WERI-Rb-1 (cell line): ENCODE data around the gene TEX22.

Experiments
- DNase-seq: peaks from one replicate; pipeline ENCODE4 v3.0.0-alpha.2; 2020
- H3K27ac ChIP-seq: fragments of 250-450 bp; sonication (Bioruptor Pico); 2 replicates; pipeline ENCODE4 v1.5.1; 2020; ENCODE audit warnings: mild to moderate bottlenecking, moderate library complexity
- H3K27me3 ChIP-seq: fragments of 250-450 bp; sonication (Bioruptor Pico); 2 replicates; pipeline ENCODE4 v1.5.1; 2021; ENCODE audit warnings: mild to moderate bottlenecking, low read depth, moderate library complexity; ENCODE audit not compliant: insufficient read depth, severe bottlenecking
- H3K36me3 ChIP-seq: fragments of 250-450 bp; sonication (Bioruptor Pico); 2 replicates; pipeline ENCODE4 v1.5.1; 2020; ENCODE audit warnings: mild to moderate bottlenecking, moderate library complexity
- H3K4me3 ChIP-seq: 2 replicates; pipeline ENCODE4 v1.5.1; 2011; ENCODE audit warnings: low read depth, mild to moderate bottlenecking, control low read depth, low read length
- H3K9me3 ChIP-seq: fragments of 250-450 bp; sonication (Bioruptor Pico); 2 replicates; pipeline ENCODE4 v1.5.1; 2021; ENCODE audit warnings: mild to moderate bottlenecking, moderate library complexity; ENCODE audit not compliant: severe bottlenecking
- CTCF ChIP-seq: IDR thresholded peaks from 2 replicates; pipeline ENCODE4 v1.5.1; 2011; ENCODE audit warnings: low read depth, mild to moderate bottlenecking, control low read depth, inconsistent platforms, low read length

TEX22 gene

DNA sequence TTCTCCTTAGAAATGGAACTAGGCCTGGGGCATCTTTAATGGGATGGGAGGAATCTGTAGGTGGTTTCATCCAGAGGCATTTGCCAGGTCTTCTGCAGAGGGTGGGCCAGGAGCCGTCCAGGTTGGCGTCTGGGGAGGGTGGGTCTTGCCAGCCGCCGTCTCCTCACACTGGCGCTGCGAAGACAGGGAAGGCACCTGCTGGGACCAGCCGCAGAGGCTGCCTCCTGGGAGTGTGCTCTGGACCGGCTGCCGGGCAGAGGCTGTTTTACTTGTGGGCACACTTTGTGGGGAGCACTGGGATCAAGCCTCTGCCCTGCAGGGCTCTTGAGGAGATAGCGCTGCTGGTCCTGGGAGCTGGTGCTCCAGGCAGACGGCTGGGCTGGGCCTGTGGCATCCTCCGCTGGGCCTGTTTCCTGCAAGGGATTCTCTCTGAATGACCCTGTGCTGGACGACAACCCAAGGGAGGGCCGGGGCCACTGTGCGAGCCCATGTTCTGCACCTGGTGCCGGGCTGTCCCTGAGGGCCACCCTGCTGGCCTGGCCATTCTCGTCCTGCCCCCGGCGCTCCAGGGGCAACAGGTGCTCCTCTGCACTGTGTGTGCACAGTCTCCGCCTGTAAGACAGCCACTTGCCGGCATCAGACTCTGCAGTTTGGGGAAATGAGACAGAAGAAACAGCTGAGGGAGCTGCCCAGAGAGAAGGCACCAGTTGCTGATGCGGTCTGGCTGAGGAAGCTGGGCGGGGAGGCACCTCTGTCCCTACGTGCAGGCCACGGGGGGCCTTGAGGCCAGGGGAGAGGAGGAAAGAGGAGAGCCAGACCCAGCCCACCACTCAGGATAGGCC, 10.0 kb upstream of the TEX22 start:
- H3K27ac ChIP-seq, result peak overlapping the region; percentile 85; the same call in 1 of the 2 replicates
- no peaks in the 10 kb centered on the region for H3K9me3 ChIP-seq
- no peaks in the 10 kb centered on the region for H3K27me3 ChIP-seq
- DNase-seq, result no peak
- no peak overlapping the region for H3K4me3 ChIP-seq
- TF ChIP-seq CTCF, result no peak
- peaks cover 6% of the 10 kb centered on the region for H3K36me3 ChIP-seq

- H3K27ac ChIP-seq, result peak overlapping the region; percentile 85; the same call in 1 of the 2 replicates
- DNase-seq, result no peak
- no peaks in the 10 kb centered on the region for H3K9me3 ChIP-seq
- no peaks in the 10 kb centered on the region for H3K27me3 ChIP-seq
- no peaks in the 10 kb centered on the region; the same call in 1 of the 2 replicates for H3K36me3 ChIP-seq
- H3K4me3 ChIP-seq, result no peak overlapping the region
- TF ChIP-seq CTCF, result no peak
Observed at GRCh38 chr14:105388976-105389375, 9.4 kb upstream of the TEX22 start.

- DNase-seq, result no peak
- no peak overlapping the region for H3K4me3 ChIP-seq
- TF ChIP-seq CTCF, result no peak
- H3K27me3 ChIP-seq, result no peaks in the 10 kb centered on the region
- H3K27ac ChIP-seq, result peak overlapping the region; percentile 85
- H3K9me3 ChIP-seq, result no peaks in the 10 kb centered on the region
- peaks cover under 1% of the 10 kb centered on the region; the same call in 1 of the 2 replicates for H3K36me3 ChIP-seq
Observed at GRCh38 chr14:105389534-105389933, 8.8 kb upstream of the TEX22 start.

GRCh38 chr14:105389976-105390848, 8.1 kb upstream of the TEX22 start:
- DNase-seq, result no peak
- no peaks in the 10 kb centered on the region for H3K27me3 ChIP-seq
- H3K27ac ChIP-seq, result peak overlapping the region; percentile 85
- H3K4me3 ChIP-seq, result no peak overlapping the region
- H3K36me3 ChIP-seq, result peaks cover 5% of the 10 kb centered on the region; the same call in 1 of the 2 replicates
- H3K9me3 ChIP-seq, result no peaks in the 10 kb centered on the region
- no peak for TF ChIP-seq CTCF

- Histone ChIP-seq H3K36me3 (peaks cover 5% of the 10 kb centered on the region; the same call in 1 of the 2 replicates), H3K27ac (peak overlapping the region; percentile 85), H3K27me3 (no peaks in the 10 kb centered on the region), H3K4me3 (no peak overlapping the region), H3K9me3 (no peaks in the 10 kb centered on the region)
- DNase-seq, result no peak
- TF ChIP-seq CTCF, result no peak
Observed at GRCh38 chr14:105390849-105391500, 7.4 kb upstream of the TEX22 start.
